Measurements from ENCODE around the gene AMPH.
"Not testable (repeated sequence)": the region's sequence is repeated elsewhere in the genome, so short reads cannot be mapped to it uniquely, and the experiment has no call there.

AMPH gene

GRCh38 chr7:38410056-38410455 is 221.1 kb downstream of the AMPH start:
- no peak overlapping the region for H3K4me3 ChIP-seq (ENCODE audit: low read depth, low read length)

- H3K4me3 ChIP-seq (ENCODE audit: low read depth, low read length) = no peak overlapping the region
Observed at GRCh38 chr7:38409531-38409930, 221.6 kb downstream of the AMPH start.

- H3K4me3 ChIP-seq (ENCODE audit: low read depth, low read length) = no peak overlapping the region
Observed at GRCh38 chr7:38398725-38399321, 232.3 kb downstream of the AMPH start.

GRCh38 chr7:38396852-38397251 is 234.3 kb downstream of the AMPH start:
- H3K4me3 ChIP-seq (ENCODE audit: low read depth, low read length) = no peak overlapping the region

DNA sequence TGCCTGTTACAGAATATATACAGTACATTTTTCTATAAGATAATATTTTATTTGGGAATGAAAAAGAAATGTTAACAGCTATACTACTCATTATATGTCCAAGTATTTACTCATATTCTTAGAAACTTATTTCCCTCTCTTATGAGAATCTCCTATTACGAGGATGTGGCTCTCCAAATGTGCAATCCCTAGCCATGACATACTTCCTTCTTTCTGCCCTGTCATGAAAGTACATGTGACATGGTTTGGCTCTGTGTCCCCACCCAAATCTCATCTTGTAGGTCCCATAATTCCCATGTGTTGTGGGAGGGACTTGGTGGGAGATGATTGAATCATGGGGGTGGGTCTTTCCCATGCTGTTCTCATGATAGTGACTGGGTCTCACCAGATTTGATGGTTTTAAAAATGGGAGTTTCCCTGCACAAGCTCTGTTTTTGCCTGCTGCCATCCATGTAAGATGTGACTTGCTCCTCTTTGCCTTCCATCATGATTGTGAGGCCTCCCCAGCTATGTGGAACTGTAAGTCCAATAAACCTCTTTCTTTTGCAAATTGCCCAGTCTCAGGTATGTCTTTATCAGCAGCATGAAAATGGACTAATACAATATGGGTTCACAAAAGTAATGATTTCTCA is 235.1 kb downstream of the AMPH start:
- not testable (repeated sequence) for H3K4me3 ChIP-seq (ENCODE audit: low read depth, low read length)

GRCh38 chr7:38394660-38395059 is 236.5 kb downstream of the AMPH start:
- H3K4me3 ChIP-seq (ENCODE audit: low read depth, low read length) = no peak overlapping the region

- no peak overlapping the region for H3K4me3 ChIP-seq (ENCODE audit: low read depth, low read length)
Observed at GRCh38 chr7:38393874-38394273, 237.3 kb downstream of the AMPH start.

GRCh38 chr7:38391751-38392150 is 239.4 kb downstream of the AMPH start:
- no peak overlapping the region for H3K4me3 ChIP-seq (ENCODE audit: low read depth, low read length)

- no peak overlapping the region for H3K4me3 ChIP-seq (ENCODE audit: low read depth, low read length)
Observed at GRCh38 chr7:38385682-38386081, 245.5 kb downstream of the AMPH start.

DNA sequence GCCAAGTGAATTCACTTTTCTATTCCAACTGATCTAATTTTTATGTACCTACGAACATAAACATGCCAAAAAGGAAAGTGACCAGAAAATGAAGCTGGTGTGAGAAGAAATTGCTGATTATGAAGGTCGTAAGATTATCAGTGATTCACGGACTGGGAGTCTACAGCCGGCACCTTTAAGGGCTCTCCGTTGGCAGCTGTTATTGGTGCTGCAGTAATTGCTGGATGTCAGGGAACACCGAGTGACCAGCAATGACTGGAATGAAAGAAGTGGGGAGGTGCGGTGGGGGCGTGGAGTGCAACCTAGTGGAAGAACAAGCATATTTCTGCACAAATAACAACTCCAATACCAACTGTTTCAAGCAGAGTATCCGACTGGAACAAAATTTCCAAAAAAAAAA is 247.9 kb downstream of the AMPH start:
- H3K4me3 ChIP-seq (ENCODE audit: low read depth, low read length) = no peak overlapping the region

DNA sequence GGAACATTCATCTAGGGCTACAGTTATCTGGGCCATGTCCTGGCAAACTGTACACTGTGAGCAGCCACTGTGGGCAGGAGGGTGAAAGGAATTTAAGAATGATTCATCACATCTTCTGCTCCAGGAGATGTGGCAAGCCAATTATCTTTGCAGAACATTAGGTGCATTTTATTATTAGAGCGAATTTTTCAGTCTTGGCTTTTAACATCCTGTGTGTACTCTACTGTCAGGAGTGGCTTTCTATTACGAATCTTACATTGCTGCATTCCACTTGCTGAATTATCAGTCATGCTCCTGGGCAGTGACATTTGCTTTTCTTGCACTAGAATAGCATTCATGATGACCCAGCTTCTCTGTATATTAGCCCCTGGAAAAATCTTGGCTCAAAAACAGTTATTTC is 248.5 kb downstream of the AMPH start:
- no peak overlapping the region for H3K4me3 ChIP-seq (ENCODE audit: low read depth, low read length)

DNA sequence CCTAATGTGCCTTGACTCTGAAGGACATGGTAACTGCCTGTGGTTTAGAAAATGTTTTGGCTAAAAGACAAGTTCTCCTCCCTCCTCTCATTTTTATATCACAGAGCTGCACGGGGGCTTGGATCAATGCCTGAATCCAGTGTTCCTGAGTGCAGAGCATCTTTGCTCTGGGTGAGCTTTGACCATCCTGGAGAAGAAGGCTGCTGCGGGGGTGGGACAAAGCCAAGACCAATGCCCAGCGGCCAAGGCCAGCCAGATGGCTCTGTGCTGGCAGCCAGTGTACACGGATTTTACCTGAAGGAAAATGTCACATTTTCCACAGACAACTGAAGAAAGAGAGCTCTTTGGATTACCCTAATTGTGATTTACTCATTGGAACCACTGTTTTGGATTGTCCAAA is 255.7 kb downstream of the AMPH start:
- no peak overlapping the region for H3K4me3 ChIP-seq (ENCODE audit: low read depth, low read length)

DNA sequence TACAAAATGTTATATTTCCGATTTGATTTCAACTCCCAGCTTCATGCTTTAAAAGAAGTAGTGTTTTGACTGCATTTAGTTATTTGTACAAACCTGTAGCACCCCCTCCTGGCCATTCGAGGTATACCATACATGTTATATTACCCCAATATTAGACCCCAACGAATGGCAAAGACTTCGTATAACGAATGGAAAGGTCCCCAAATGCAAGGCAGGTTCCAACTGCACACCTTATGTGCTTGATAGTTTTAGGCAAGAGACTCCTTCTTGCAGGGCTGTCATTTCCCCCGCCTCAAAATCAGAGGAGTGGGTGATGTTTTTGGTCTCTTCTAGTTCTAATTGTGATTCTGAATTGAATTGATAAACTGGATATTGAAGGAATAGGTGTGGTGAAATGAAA is 256.7 kb downstream of the AMPH start:
- no peak overlapping the region for H3K4me3 ChIP-seq (ENCODE audit: low read depth, low read length)

DNA sequence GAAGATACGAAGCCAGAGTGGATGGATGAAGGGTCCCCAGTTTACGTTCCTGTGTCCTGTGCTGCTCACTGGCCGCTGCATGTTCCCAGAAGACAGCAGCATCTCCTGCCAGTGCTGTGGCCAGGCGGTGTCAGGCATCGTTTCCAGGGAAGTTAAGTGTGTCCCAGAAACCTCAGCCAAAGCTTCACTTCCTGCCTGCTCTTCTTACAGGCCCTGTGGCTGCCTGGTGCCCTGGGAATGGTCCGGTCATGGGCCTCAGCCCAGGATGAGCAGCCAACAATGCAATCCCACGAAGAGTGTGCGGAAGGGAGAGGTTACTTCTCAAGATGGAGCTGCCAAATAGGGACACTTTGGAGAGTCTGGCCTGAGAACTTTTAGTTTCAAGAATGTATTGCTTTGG is 258.0 kb downstream of the AMPH start:
- H3K4me3 ChIP-seq (ENCODE audit: low read depth, low read length) = no peak overlapping the region

- no peak overlapping the region for H3K4me3 ChIP-seq (ENCODE audit: low read depth, low read length)
Observed at GRCh38 chr7:38372290-38372689, 258.9 kb downstream of the AMPH start.

GRCh38 chr7:38369816-38370493 is 261.2 kb downstream of the AMPH start:
- H3K4me3 ChIP-seq (ENCODE audit: low read depth, low read length) = no peak overlapping the region

DNA sequence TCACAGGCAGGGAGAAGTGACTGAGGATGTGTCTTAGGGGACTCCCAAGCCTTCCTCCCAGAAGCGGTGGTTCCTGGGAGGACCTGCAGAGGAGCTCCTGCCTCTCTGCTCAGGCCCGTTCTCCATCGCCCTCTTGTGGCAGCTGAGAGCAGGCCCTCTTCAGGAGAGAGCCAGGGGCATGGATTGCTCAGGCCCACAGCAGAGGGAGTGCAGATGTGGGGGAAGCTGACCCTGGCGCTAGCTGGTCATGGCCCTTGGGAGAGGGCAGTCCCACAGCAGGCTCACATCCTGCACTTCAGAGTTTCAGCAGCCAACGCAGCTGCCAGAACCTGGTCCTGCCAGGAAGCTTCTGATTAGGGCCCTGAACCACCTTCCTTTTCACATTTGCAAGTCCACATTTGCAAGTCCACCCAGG is 263.0 kb downstream of the AMPH start:
- no peak overlapping the region for H3K4me3 ChIP-seq (ENCODE audit: low read depth, low read length)

DNA sequence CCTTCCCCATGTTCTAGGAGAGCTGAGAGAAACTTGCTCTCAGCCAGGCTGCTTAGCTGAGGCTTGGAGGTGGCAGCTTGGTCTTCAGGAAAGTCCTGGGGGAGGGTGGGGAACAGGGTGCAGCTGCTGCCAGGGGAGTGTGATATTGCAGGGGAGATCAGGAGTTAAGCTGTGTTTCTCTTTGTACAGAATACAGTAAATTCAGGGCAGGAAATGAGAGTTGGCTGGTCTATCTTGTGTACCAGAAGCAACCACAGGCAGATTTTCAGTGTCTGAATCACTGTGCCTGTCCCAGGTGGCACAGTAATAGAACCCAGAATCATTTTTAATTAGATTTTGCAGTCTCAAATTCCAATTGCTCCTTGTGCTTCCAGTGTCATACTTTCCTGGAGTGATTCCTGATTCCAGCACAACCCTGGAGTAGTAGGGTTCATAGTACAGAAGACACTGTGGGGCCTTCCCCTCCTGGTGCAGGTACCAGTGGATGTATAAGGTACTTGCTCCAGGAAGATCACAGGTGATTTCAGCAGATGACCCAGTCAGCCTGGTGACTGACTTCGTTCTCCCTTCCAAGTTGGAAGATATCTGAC is 263.8 kb downstream of the AMPH start:
- no peak overlapping the region for H3K4me3 ChIP-seq (ENCODE audit: low read depth, low read length)

GRCh38 chr7:38363379-38363778 is 267.8 kb downstream of the AMPH start:
- not testable (repeated sequence) for H3K4me3 ChIP-seq (ENCODE audit: low read depth, low read length)

DNA sequence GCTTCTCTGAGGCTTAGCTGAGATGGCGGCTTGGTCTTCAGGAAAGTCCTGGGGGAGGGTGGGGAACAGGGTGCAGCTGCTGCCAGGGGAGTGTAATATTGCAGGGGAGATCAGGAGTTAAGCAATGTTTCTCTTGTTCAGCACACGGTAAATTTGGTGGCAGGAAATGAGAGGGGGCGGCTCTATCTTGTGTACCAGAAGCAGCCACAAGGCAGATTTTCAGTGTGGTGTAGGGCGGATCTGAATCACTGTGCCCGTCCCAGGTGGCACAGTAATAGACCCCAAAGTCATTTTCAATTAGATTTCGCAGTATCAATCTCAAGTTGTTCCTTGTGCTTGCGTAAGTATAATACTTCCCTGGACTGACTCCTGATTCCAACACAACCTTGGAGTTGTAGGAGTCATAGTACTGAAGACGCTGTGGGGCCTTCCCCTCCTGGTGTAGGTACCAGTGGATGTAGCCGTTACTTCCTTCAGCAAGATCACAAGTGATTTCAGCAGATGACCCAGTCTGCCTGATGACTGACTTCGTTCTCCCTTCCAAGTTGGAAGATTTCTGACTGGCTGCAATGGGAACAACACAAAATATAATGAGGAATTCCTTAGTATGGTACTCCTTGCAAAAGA is 268.4 kb downstream of the AMPH start:
- not testable (repeated sequence) for H3K4me3 ChIP-seq (ENCODE audit: low read depth, low read length)

DNA sequence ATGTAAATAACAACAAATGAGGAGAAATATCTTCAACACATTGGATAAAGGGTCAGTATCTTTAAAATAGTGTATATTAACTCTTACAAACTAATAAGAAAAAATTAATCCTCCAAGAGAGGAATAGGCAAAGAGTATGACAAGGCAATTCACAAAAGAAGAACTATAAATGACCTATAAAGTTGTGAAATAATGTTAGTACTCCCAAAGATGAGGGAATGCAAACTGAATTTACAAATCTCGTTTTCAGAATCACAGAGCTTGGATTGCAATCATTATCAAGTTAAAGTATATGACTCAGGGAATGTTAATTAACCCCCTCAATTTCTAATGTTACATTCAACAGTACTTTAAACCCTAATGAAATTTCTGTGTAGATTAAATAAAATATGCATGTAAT is 270.4 kb downstream of the AMPH start:
- H3K4me3 ChIP-seq (ENCODE audit: low read depth, low read length) = no peak overlapping the region

Data from iPS-11a (cell line).